WERI-Rb-1 (cell line): ENCODE data around the gene MROH7.

Source experiments
- DNase-seq: peaks from one replicate; pipeline ENCODE4 v3.0.0-alpha.2; 2020
- H3K27ac ChIP-seq: fragments of 250-450 bp; sonication (Bioruptor Pico); 2 replicates; pipeline ENCODE4 v1.5.1; 2020; ENCODE audit warnings: mild to moderate bottlenecking, moderate library complexity
- H3K27me3 ChIP-seq: fragments of 250-450 bp; sonication (Bioruptor Pico); 2 replicates; pipeline ENCODE4 v1.5.1; 2021; ENCODE audit warnings: mild to moderate bottlenecking, low read depth, moderate library complexity; ENCODE audit not compliant: insufficient read depth, severe bottlenecking
- H3K36me3 ChIP-seq: fragments of 250-450 bp; sonication (Bioruptor Pico); 2 replicates; pipeline ENCODE4 v1.5.1; 2020; ENCODE audit warnings: mild to moderate bottlenecking, moderate library complexity
- H3K4me3 ChIP-seq: 2 replicates; pipeline ENCODE4 v1.5.1; 2011; ENCODE audit warnings: low read depth, mild to moderate bottlenecking, control low read depth, low read length
- H3K9me3 ChIP-seq: fragments of 250-450 bp; sonication (Bioruptor Pico); 2 replicates; pipeline ENCODE4 v1.5.1; 2021; ENCODE audit warnings: mild to moderate bottlenecking, moderate library complexity; ENCODE audit not compliant: severe bottlenecking
- CTCF ChIP-seq: IDR thresholded peaks from 2 replicates; pipeline ENCODE4 v1.5.1; 2011; ENCODE audit warnings: low read depth, mild to moderate bottlenecking, control low read depth, inconsistent platforms, low read length

MROH7 gene

GRCh38 chr1:54741531-54741930, 99.9 kb downstream of the MROH7 start:
- H3K36me3 ChIP-seq, result peaks cover 40% of the 10 kb centered on the region
- no peak overlapping the region for H3K4me3 ChIP-seq
- no peak overlapping the region for H3K27ac ChIP-seq
- no peaks in the 10 kb centered on the region for H3K9me3 ChIP-seq
- DNase-seq, result no peak
- no peaks in the 10 kb centered on the region for H3K27me3 ChIP-seq
- no peak for TF ChIP-seq CTCF

GRCh38 chr1:54742282-54742681, 100.7 kb downstream of the MROH7 start:
- Histone ChIP-seq H3K4me3 (no peak overlapping the region), H3K27me3 (no peaks in the 10 kb centered on the region), H3K27ac (no peak overlapping the region), H3K36me3 (peaks cover 38% of the 10 kb centered on the region), H3K9me3 (no peaks in the 10 kb centered on the region)
- TF ChIP-seq CTCF, result no peak
- DNase-seq, result no peak

- Histone ChIP-seq H3K9me3 (no peaks in the 10 kb centered on the region), H3K27ac (no peak overlapping the region), H3K36me3 (peaks cover 26% of the 10 kb centered on the region), H3K27me3 (no peaks in the 10 kb centered on the region), H3K4me3 (no peak overlapping the region)
- DNase-seq, result no peak
- TF ChIP-seq CTCF, result no peak
Measured at GRCh38 chr1:54743416-54744226, 102.0 kb downstream of the MROH7 start.

- Histone ChIP-seq H3K27me3 (no peaks in the 10 kb centered on the region), H3K9me3 (no peaks in the 10 kb centered on the region), H3K27ac (no peak overlapping the region), H3K4me3 (no peak overlapping the region), H3K36me3 (peaks cover 20% of the 10 kb centered on the region)
- TF ChIP-seq CTCF, result no peak
- no peak for DNase-seq
Measured at GRCh38 chr1:54744696-54745095, 103.1 kb downstream of the MROH7 start.

GRCh38 chr1:54745274-54745673, 103.7 kb downstream of the MROH7 start:
- Histone ChIP-seq H3K27me3 (no peaks in the 10 kb centered on the region), H3K27ac (no peak overlapping the region), H3K36me3 (peaks cover 20% of the 10 kb centered on the region), H3K9me3 (no peaks in the 10 kb centered on the region), H3K4me3 (no peak overlapping the region)
- TF ChIP-seq CTCF, result no peak
- no peak for DNase-seq

- Histone ChIP-seq H3K9me3 (no peaks in the 10 kb centered on the region), H3K27me3 (no peaks in the 10 kb centered on the region), H3K36me3 (peaks cover 18% of the 10 kb centered on the region), H3K27ac (no peak overlapping the region), H3K4me3 (no peak overlapping the region)
- no peak for DNase-seq
- TF ChIP-seq CTCF, result no peak
Measured at GRCh38 chr1:54745864-54746263, 104.3 kb downstream of the MROH7 start.
